ENCODE results near the gene PACRG.

Gene PACRG

GRCh38 chr6:162873537-162873936, 145.8 kb downstream of the PACRG start:
- no peak for DNase-seq

- DNase-seq = no peak
Observed at GRCh38 chr6:162875070-162875469, 147.3 kb downstream of the PACRG start.

- no peak for DNase-seq
Observed at GRCh38 chr6:162882801-162883481, 155.2 kb downstream of the PACRG start.

- no peak for DNase-seq
Observed at GRCh38 chr6:162887981-162888689, 160.4 kb downstream of the PACRG start.

GRCh38 chr6:162889303-162889702, 161.5 kb downstream of the PACRG start:
- no peak for DNase-seq

- no peak for DNase-seq
Observed at GRCh38 chr6:162898011-162898410, 170.2 kb downstream of the PACRG start.

GRCh38 chr6:162899148-162899547, 171.4 kb downstream of the PACRG start:
- no peak for DNase-seq

- DNase-seq = no peak
Observed at GRCh38 chr6:162900503-162900902, 172.7 kb downstream of the PACRG start.

GRCh38 chr6:162904069-162904663, 176.4 kb downstream of the PACRG start:
- no peak for DNase-seq

GRCh38 chr6:162906479-162906878, 178.7 kb downstream of the PACRG start:
- DNase-seq = no peak

- peak in 1 of 5 experiments; percentile 26 for DNase-seq
Observed at GRCh38 chr6:162907876-162908481, 180.2 kb downstream of the PACRG start.

GRCh38 chr6:162913206-162913605, 185.4 kb downstream of the PACRG start:
- DNase-seq = no peak

GRCh38 chr6:162917506-162917905, 189.7 kb downstream of the PACRG start:
- DNase-seq = no peak

- no peak for DNase-seq
Observed at GRCh38 chr6:162921062-162921461, 193.3 kb downstream of the PACRG start.

GRCh38 chr6:162921510-162922040, 193.8 kb downstream of the PACRG start:
- DNase-seq = no peak

- no peak for DNase-seq
Observed at GRCh38 chr6:162922563-162923166, 194.9 kb downstream of the PACRG start.

GRCh38 chr6:162934844-162935243, 207.1 kb downstream of the PACRG start:
- DNase-seq = no peak

GRCh38 chr6:162940426-162940825, 212.7 kb downstream of the PACRG start:
- no peak for DNase-seq

- DNase-seq = no peak
Observed at GRCh38 chr6:162941128-162941527, 213.4 kb downstream of the PACRG start.

GRCh38 chr6:162942866-162943265, 215.1 kb downstream of the PACRG start:
- no peak for DNase-seq

- DNase-seq = no peak
Observed at GRCh38 chr6:162943369-162943768, 215.6 kb downstream of the PACRG start.

- DNase-seq = no peak
Observed at GRCh38 chr6:162951164-162951743, 223.5 kb downstream of the PACRG start.

- no peak for DNase-seq
Observed at GRCh38 chr6:162952423-162952822, 224.6 kb downstream of the PACRG start.
